ENCODE data around the gene BCL2L2. TPM values are rescaled to one million over a fixed set of nuclear protein-coding genes. Genes with fewer than 3 reads are reported as not detected.

BCL2L2 gene
- total RNA-seq, 4 donors from 2014 or later = 35.4 to 48.4 (median 44.7) TPM

DNA sequence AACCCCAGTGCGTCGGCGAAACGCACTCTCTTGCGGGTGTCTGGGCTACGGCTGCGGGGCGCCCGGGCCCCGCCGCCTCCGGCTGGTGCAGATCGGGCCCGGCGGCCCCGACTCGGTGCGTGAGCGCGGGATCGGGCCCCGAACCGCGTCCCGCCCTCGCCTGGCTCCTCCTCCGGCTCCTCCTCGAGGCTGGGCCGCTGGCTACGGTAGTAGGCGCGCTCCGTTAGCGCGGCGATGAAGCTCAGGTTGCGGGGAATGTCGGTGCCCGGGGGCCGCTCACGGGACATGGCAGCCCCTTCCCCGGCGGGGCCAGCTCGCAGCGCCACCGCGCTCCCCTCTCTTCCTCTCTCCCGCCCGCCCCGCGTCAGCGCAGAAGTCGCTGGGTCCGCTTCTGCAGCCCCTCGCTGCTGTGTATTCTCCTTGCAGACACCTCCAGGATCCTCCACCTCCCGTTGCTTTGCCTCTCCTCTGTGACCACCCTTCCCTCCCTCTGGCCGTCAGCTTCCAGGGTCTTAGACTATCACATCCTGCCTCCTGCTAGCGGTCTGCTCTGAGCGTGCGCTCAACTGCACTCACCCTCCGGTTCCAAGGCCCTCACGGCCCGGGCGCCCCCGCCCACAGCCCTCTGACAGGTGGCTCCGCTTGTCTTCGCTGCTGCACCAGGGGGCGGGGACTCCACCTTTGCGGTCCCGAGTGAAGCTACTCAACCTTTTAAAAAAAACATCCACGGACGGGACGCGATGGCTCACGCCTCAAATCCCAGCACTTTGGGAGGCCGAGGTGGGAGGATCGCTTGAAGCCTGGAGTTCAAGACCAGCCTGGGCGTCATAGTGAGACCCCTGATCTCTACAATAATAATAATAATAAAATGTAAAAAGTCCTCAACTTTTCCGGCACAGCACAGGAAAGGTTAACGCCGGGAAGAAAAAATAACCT, 4.1 kb upstream of the BCL2L2 start, which contains the start of gene PPP1R3E:
Gene PPP1R3E (minus strand): TSS at position 570 of the 936 bp plus-strand sequence. CDS start 283 bp downstream, at position 287.
- peak within 1 kb of the TSS; percentile 60 for H3K4me3 ChIP-seq
- TF ChIP-seq, protein P1, sequence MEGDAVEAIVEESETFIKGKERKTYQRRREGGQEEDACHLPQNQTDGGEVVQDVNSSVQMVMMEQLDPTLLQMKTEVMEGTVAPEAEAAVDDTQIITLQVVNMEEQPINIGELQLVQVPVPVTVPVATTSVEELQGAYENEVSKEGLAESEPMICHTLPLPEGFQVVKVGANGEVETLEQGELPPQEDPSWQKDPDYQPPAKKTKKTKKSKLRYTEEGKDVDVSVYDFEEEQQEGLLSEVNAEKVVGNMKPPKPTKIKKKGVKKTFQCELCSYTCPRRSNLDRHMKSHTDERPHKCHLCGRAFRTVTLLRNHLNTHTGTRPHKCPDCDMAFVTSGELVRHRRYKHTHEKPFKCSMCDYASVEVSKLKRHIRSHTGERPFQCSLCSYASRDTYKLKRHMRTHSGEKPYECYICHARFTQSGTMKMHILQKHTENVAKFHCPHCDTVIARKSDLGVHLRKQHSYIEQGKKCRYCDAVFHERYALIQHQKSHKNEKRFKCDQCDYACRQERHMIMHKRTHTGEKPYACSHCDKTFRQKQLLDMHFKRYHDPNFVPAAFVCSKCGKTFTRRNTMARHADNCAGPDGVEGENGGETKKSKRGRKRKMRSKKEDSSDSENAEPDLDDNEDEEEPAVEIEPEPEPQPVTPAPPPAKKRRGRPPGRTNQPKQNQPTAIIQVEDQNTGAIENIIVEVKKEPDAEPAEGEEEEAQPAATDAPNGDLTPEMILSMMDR (IDR thresholded peaks at IDR 0.05) = no peak
- TF ChIP-seq POLR2A (IDR thresholded peaks at IDR 0.05) = no peak
- no peak for TF ChIP-seq EP300 (IDR thresholded peaks at IDR 0.05)
- TF ChIP-seq POLR2AphosphoS5 (IDR thresholded peaks at IDR 0.05) = no peak
- no peaks in the 10 kb centered on the region for H3K27me3 ChIP-seq
- 5% methylated on average over 41 of the region's 81 CpGs for WGBS
- H3K36me3 ChIP-seq = no peaks in the 10 kb centered on the region
- DNase-seq (ENCODE audit: low spot score in 2 of 2) = peak; percentile 85 to 88
- H3K4me1 ChIP-seq = peaks cover 53% of the 10 kb centered on the region
- peak within 1 kb of the TSS; percentile 93 for H3K27ac ChIP-seq
- no peaks in the 10 kb centered on the region for H3K9me3 ChIP-seq

DNA sequence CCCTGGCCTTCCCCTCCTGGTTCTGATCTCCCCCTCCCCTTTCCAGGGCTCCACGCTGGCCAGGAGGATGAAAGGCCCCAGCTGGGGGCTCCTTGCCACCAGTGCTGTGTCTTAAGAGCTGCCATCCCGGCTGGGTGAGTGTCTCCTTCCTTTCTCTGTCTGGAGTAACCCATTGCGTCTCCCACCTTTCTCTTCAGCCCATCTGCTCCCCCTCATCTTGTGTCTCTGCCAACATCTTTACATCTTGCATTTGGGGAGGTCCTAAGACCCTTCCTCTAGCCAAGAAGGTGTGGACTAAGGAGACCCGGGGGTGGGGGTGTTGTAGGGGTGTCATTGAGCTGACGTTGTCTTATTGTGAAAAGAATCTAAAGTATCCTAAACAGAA, 505 bp downstream of the BCL2L2 start:
- Histone ChIP-seq H3K4me1 (peaks cover 43% of the 10 kb centered on the region), H3K9me3 (no peaks in the 10 kb centered on the region), H3K36me3 (peaks cover 29% of the 10 kb centered on the region), H3K4me3 (peak overlapping the region; percentile 67), H3K27me3 (no peaks in the 10 kb centered on the region), H3K27ac (peak overlapping the region; percentile 88)
- DNase-seq (ENCODE audit: low spot score in 2 of 2) = no peak
- 21% methylated on average over 5 of the region's 5 CpGs for WGBS
- TF ChIP-seq, protein P1 (IDR thresholded peaks at IDR 0.05) = no peak
- TF ChIP-seq POLR2A (IDR thresholded peaks at IDR 0.05) (no peak), POLR2AphosphoS5 (IDR thresholded peaks at IDR 0.05) (no peak), EP300 (IDR thresholded peaks at IDR 0.05) (no peak)

DNA sequence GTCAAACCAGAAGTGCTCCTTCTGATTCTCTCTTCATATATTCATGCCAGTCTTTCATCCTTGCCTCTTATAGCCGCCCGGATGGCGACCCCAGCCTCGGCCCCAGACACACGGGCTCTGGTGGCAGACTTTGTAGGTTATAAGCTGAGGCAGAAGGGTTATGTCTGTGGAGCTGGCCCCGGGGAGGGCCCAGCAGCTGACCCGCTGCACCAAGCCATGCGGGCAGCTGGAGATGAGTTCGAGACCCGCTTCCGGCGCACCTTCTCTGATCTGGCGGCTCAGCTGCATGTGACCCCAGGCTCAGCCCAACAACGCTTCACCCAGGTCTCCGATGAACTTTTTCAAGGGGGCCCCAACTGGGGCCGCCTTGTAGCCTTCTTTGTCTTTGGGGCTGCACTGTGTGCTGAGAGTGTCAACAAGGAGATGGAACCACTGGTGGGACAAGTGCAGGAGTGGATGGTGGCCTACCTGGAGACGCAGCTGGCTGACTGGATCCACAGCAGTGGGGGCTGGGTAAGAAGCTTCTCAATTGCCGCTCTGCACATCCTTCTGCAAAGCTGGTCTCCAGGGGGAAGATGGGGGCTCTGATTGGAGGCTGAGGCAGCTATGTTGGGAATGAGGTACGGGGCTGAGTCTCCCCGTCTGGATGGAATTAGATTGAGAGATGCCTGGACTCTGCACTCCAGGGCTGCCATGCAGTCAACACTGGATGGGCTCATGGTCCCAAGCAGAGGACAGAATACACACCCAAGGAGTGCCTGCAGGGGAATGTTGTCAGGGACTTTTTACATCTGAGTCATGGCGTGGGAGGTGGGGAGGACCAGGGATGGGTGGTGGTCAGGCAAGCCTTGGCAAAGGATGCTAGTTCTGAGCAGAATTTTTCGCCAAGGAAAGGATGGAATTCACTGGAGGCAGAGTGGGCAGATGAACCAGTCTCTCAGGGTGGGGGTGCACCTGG, 1.3 kb downstream of the BCL2L2 start:
- H3K36me3 ChIP-seq = peaks cover 29% of the 10 kb centered on the region
- peak overlapping the region; percentile 67 for H3K4me3 ChIP-seq
- H3K27ac ChIP-seq = peak overlapping the region; percentile 88
- H3K4me1 ChIP-seq = peaks cover 39% of the 10 kb centered on the region
- no peaks in the 10 kb centered on the region for H3K27me3 ChIP-seq
- 78% methylated on average over 21 of the region's 22 CpGs for WGBS
- no peaks in the 10 kb centered on the region for H3K9me3 ChIP-seq
- TF ChIP-seq POLR2AphosphoS5 (IDR thresholded peaks at IDR 0.05) = no peak
- TF ChIP-seq, protein P1 (IDR thresholded peaks at IDR 0.05) = no peak
- DNase-seq (ENCODE audit: low spot score in 2 of 2) = peak; percentile 40 to 72

DNA sequence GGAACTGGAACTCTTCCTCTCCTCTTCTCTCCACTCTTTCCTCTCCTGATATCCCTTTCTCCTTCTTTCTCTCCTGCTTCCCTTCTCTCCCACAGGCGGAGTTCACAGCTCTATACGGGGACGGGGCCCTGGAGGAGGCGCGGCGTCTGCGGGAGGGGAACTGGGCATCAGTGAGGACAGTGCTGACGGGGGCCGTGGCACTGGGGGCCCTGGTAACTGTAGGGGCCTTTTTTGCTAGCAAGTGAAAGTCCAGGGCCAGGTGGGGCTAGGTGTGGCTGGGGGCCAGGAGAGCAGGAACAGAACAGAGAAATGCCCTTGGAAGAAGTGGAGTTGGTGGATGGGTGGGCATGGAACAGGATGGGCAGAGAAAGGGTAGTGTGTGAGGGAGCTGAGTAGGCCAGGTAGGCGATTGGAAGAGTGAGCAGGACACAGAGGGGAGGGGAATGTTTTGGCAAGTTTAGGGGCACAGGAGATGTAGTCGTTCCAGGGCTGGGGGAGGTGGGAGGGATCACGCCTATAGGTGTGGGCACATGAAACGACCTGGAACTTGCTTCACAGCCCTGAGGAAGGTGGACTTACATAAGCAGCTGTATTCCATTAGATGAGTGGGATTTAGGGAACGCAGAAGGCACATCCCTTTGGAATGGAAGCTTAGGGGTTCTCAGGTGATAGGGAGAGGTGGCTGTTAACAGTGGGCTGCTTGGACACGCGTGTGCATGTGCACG, 2.2 kb downstream of the BCL2L2 start:
- 75% methylated on average over 17 of the region's 17 CpGs for WGBS
- DNase-seq (ENCODE audit: low spot score in 2 of 2) = no peak
- Histone ChIP-seq H3K27me3 (no peaks in the 10 kb centered on the region), H3K27ac (no peak overlapping the region), H3K36me3 (peaks cover 29% of the 10 kb centered on the region), H3K4me3 (peak overlapping the region; percentile 67), H3K4me1 (peaks cover 36% of the 10 kb centered on the region), H3K9me3 (no peaks in the 10 kb centered on the region)
- TF ChIP-seq POLR2AphosphoS5 (IDR thresholded peaks at IDR 0.05) (no peak), POLR2A (IDR thresholded peaks at IDR 0.05) (no peak), EP300 (IDR thresholded peaks at IDR 0.05) (no peak)
- TF ChIP-seq, protein P1 (IDR thresholded peaks at IDR 0.05) = no peak
